GM23338 (cell line): ENCODE results near the gene RWDD3. TPM values are rescaled to one million over a fixed set of nuclear protein-coding genes. Genes with fewer than 3 reads are reported as not detected.

Experiments used
- ATAC-seq: fragments of 200-7000 bp; cut with Tn5 transposase; 3 replicates; pipeline ENCODE4 v1.9.1; 2020
- DNase-seq: peaks from one replicate; pipeline ENCODE4 v3.0.0-alpha.2; 2015; ENCODE audit warnings: low spot score
- H2AFZ ChIP-seq: fragments of 200-600 bp; sonication (generic); 2 replicates; pipeline ENCODE4 v1.8.0; 2016; ENCODE audit warnings: antibody characterized with exemption, mild to moderate bottlenecking, moderate library complexity
- H3F3A ChIP-seq: fragments of 200-600 bp; sonication (generic); replicated peaks from 2 replicates; pipeline ENCODE4 v1.8.0; 2017; ENCODE audit warnings: antibody characterized with exemption, mixed run types, low read depth
- H3K27ac ChIP-seq: fragments of 200-600 bp; sonication (generic); 2 replicates; pipeline ENCODE4 v1.6.1; 2016; ENCODE audit warnings: low read depth
- H3K27me3 ChIP-seq: fragments of 200-600 bp; sonication (generic); 2 replicates; pipeline ENCODE4 v1.8.0; 2016; ENCODE audit warnings: mild to moderate bottlenecking, mixed run types, moderate library complexity; ENCODE audit not compliant: insufficient read depth
- H3K36me3 ChIP-seq: fragments of 200-600 bp; sonication (generic); 2 replicates; pipeline ENCODE4 v1.8.0; 2016; ENCODE audit warnings: mild to moderate bottlenecking; ENCODE audit not compliant: insufficient read depth
- H3K4me1 ChIP-seq: fragments of 200-600 bp; sonication (generic); 2 replicates; pipeline ENCODE4 v1.8.0; 2016; ENCODE audit warnings: mild to moderate bottlenecking, moderate library complexity; ENCODE audit not compliant: insufficient read depth
- H3K4me2 ChIP-seq: fragments of 200-600 bp; sonication (generic); 2 replicates; pipeline ENCODE4 v1.7.1; 2017; ENCODE audit warnings: mixed run types
- H3K4me3 ChIP-seq: fragments of 200-600 bp; sonication (generic); 2 replicates; pipeline ENCODE4 v1.6.1; 2016; ENCODE audit warnings: mixed run types
- H3K79me2 ChIP-seq: fragments of 200-600 bp; sonication (generic); replicated peaks from 2 replicates; pipeline ENCODE4 v1.8.0; 2017; ENCODE audit warnings: mild to moderate bottlenecking; ENCODE audit not compliant: insufficient read depth
- H3K9me2 ChIP-seq: fragments of 200-600 bp; sonication (generic); 2 replicates; pipeline ENCODE4 v1.8.0; 2017; ENCODE audit not compliant: insufficient read depth
- H4K20me1 ChIP-seq: fragments of 200-600 bp; sonication (generic); replicated peaks from 2 replicates; pipeline ENCODE4 v1.8.0; 2017; ENCODE audit warnings: mild to moderate bottlenecking; ENCODE audit not compliant: insufficient read depth
- H3K27ac Mint-ChIP-seq: 2 replicates; pipeline ENCODE4 v1.8.0; 2020; ENCODE audit warnings: inconsistent platforms, mild to moderate bottlenecking, moderate library complexity, mixed read lengths
- H3K27me3 Mint-ChIP-seq: 3 replicates; pipeline ENCODE4 v1.8.0; 2022; ENCODE audit warnings: low read depth, mild to moderate bottlenecking, moderate library complexity, mixed read lengths, inconsistent platforms; ENCODE audit not compliant: insufficient read depth, poor library complexity
- H3K36me3 Mint-ChIP-seq: 3 replicates; pipeline ENCODE4 v1.8.0; 2021; ENCODE audit warnings: low read depth, mild to moderate bottlenecking, inconsistent platforms, moderate library complexity, mixed read lengths
- H3K4me1 Mint-ChIP-seq: 3 replicates; pipeline ENCODE4 v1.8.0; 2020; ENCODE audit warnings: mild to moderate bottlenecking, inconsistent platforms, mixed read lengths
- H3K4me3 Mint-ChIP-seq: 3 replicates; pipeline ENCODE4 v1.8.0; 2021; ENCODE audit warnings: moderate library complexity, mild to moderate bottlenecking, inconsistent platforms, mixed read lengths
- H3K9me3 Mint-ChIP-seq: 3 replicates; pipeline ENCODE4 v1.8.0; 2020; ENCODE audit warnings: moderate library complexity, mild to moderate bottlenecking, inconsistent platforms, mixed read lengths
- CREB1 ChIP-seq: fragments of 250-450 bp; sonication (Bioruptor Pico); IDR thresholded peaks from 2 replicates; pipeline ENCODE4 v1.5.0; 2020; ENCODE audit warnings: low read depth, mild to moderate bottlenecking, moderate library complexity
- ETS1 ChIP-seq: IDR thresholded peaks from 2 replicates; pipeline ENCODE4 v1.6.1; 2016; ENCODE audit warnings: antibody characterized with exemption
- EZH2phosphoT487 ChIP-seq: fragments of 200-600 bp; sonication (generic); IDR thresholded peaks from one replicate; pipeline ENCODE4 v1.8.1; 2018; ENCODE audit warnings: antibody characterized with exemption; ENCODE audit not compliant: unreplicated experiment
- JUNB ChIP-seq: IDR thresholded peaks from one replicate; pipeline ENCODE4 v1.6.1; 2016; ENCODE audit warnings: antibody characterized with exemption; ENCODE audit not compliant: unreplicated experiment
- POLR2AphosphoS5 ChIP-seq: IDR thresholded peaks from 2 replicates; pipeline ENCODE4 v1.6.1; 2016; ENCODE audit warnings: antibody characterized with exemption, low read depth
- REST ChIP-seq: IDR thresholded peaks from one replicate; pipeline ENCODE4 v1.6.1; 2018; ENCODE audit warnings: antibody characterized with exemption; ENCODE audit not compliant: unreplicated experiment
- STAT1 ChIP-seq: IDR thresholded peaks from one replicate; pipeline ENCODE4 v1.6.1; 2016; ENCODE audit warnings: antibody characterized with exemption; ENCODE audit not compliant: unreplicated experiment
- ZNF331 ChIP-seq: fragments of 250-450 bp; sonication (Bioruptor Pico); IDR thresholded peaks from 2 replicates; pipeline ENCODE4 v1.5.0; 2020; ENCODE audit warnings: low read depth, mild to moderate bottlenecking, moderate library complexity
- polyA plus RNA-seq: library from polyadenylated mRNA; unstranded; fragments of >200 nt; fragmentation: Nextera tagmentation; extraction: Ambion mirVana; gene quantifications from 2 replicates; pipeline ENCODE4 v1.2.1, GENCODE V29; 2016
- total RNA-seq: library from RNA; depleted of rRNA; stranded (reverse); fragments of >200 nt; shearing (Covaris generic); gene quantifications from 2 replicates; pipeline ENCODE4 v1.2.3, GENCODE V29; 2014
- TF ChIP-seq, protein P1 (sequence below): fragments of 250-450 bp; sonication (Bioruptor Pico); IDR thresholded peaks from 2 replicates; pipeline ENCODE4 v1.5.0; 2020; ENCODE audit warnings: mild to moderate bottlenecking, moderate library complexity

RWDD3 gene
- total and polyA plus RNA-seq, 2 experiments from 2014 or later: 19.3 to 50.7 TPM

DNA sequence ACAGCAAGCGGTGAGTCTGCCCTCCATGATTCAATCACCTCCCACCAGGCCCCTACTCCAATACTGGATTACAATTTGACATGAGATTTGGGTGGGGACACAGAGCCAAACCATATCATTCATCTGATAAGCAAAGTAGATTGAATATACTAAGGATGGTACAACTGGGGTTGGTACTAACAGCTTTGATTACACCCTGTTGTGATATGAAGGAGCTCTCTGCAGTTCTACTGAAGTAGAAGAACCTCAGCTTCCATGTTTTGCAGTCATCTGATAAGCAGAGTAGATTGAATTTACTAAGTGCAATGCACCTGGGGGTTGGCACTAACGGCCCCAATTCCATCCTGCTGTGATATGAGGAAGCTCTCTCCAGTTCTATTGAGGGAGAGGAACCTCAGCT lies 31.1 kb downstream of the RWDD3 start (continued):
- TF ChIP-seq REST: no peak
- TF ChIP-seq ETS1: no peak
- TF ChIP-seq STAT1: no peak
- no peak for TF ChIP-seq ZNF331 (CRISPR knock-in tag)
- TF ChIP-seq CREB1: no peak

GRCh38 chr1:95276429-95276828 lies 42.4 kb downstream of the RWDD3 start:
- H3K79me2 ChIP-seq: no peaks in the 10 kb centered on the region
- no peak overlapping the region for H3K27ac ChIP-seq
- Mint-ChIP-seq H3K27me3 (no peaks in the 10 kb centered on the region), H3K4me1 (no peaks in the 10 kb centered on the region), H3K9me3 (no peaks in the 10 kb centered on the region), H3K36me3 (no peaks in the 10 kb centered on the region), H3K27ac (no peak overlapping the region), H3K4me3 (no peak overlapping the region)
- H3K4me3 ChIP-seq: no peak overlapping the region
- no peak for ATAC-seq
- DNase-seq: no peak
- no peaks in the 10 kb centered on the region for H4K20me1 ChIP-seq
- no peaks in the 10 kb centered on the region for H3F3A ChIP-seq
- H3K4me1 ChIP-seq: no peaks in the 10 kb centered on the region
- H3K9me2 ChIP-seq: no peaks in the 10 kb centered on the region
- H3K27me3 ChIP-seq: no peaks in the 10 kb centered on the region
- no peak overlapping the region for H2AFZ ChIP-seq
- H3K36me3 ChIP-seq: no peaks in the 10 kb centered on the region
- no peak overlapping the region for H3K4me2 ChIP-seq
- no peak for TF ChIP-seq REST
- TF ChIP-seq EZH2phosphoT487: no peak
- no peak for TF ChIP-seq POLR2AphosphoS5
- TF ChIP-seq CREB1: no peak
- no peak for TF ChIP-seq STAT1
- no peak for TF ChIP-seq ZNF331 (CRISPR knock-in tag)
- TF ChIP-seq, protein P1, sequence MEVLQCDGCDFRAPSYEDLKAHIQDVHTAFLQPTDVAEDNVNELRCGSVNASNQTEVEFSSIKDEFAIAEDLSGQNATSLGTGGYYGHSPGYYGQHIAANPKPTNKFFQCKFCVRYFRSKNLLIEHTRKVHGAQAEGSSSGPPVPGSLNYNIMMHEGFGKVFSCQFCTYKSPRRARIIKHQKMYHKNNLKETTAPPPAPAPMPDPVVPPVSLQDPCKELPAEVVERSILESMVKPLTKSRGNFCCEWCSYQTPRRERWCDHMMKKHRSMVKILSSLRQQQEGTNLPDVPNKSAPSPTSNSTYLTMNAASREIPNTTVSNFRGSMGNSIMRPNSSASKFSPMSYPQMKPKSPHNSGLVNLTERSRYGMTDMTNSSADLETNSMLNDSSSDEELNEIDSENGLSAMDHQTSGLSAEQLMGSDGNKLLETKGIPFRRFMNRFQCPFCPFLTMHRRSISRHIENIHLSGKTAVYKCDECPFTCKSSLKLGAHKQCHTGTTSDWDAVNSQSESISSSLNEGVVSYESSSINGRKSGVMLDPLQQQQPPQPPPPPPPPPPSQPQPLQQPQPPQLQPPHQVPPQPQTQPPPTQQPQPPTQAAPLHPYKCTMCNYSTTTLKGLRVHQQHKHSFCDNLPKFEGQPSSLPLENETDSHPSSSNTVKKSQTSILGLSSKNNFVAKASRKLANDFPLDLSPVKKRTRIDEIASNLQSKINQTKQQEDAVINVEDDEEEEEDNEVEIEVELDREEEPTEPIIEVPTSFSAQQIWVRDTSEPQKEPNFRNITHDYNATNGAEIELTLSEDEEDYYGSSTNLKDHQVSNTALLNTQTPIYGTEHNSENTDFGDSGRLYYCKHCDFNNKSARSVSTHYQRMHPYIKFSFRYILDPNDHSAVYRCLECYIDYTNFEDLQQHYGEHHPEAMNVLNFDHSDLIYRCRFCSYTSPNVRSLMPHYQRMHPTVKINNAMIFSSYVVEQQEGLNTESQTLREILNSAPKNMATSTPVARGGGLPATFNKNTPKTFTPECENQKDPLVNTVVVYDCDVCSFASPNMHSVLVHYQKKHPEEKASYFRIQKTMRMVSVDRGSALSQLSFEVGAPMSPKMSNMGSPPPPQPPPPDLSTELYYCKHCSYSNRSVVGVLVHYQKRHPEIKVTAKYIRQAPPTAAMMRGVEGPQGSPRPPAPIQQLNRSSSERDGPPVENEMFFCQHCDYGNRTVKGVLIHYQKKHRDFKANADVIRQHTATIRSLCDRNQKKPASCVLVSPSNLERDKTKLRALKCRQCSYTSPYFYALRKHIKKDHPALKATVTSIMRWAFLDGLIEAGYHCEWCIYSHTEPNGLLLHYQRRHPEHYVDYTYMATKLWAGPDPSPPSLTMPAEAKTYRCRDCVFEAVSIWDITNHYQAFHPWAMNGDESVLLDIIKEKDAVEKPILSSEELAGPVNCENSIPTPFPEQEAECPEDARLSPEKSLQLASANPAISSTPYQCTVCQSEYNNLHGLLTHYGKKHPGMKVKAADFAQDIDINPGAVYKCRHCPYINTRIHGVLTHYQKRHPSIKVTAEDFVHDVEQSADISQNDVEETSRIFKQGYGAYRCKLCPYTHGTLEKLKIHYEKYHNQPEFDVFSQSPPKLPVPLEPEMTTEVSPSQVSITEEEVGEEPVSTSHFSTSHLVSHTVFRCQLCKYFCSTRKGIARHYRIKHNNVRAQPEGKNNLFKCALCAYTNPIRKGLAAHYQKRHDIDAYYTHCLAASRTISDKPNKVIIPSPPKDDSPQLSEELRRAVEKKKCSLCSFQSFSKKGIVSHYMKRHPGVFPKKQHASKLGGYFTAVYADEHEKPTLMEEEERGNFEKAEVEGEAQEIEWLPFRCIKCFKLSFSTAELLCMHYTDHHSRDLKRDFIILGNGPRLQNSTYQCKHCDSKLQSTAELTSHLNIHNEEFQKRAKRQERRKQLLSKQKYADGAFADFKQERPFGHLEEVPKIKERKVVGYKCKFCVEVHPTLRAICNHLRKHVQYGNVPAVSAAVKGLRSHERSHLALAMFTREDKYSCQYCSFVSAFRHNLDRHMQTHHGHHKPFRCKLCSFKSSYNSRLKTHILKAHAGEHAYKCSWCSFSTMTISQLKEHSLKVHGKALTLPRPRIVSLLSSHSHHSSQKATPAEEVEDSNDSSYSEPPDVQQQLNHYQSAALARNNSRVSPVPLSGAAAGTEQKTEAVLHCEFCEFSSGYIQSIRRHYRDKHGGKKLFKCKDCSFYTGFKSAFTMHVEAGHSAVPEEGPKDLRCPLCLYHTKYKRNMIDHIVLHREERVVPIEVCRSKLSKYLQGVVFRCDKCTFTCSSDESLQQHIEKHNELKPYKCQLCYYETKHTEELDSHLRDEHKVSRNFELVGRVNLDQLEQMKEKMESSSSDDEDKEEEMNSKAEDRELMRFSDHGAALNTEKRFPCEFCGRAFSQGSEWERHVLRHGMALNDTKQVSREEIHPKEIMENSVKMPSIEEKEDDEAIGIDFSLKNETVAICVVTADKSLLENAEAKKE: no peak
- TF ChIP-seq ETS1: no peak
- no peak for TF ChIP-seq JUNB
